Stimulated activated CD4-positive, alpha-beta T cell treated with anti-CD3 and anti-CD28 coated beads, Interleukin-4, amount 100 ng/mL, for 48 hours (primary cell): ENCODE measurements around the gene PKD1.

Source experiments
- DNase-seq, 2 donors: peaks; one replicate each; pipeline ENCODE4 v3.0.0-alpha.2; 2020; ENCODE audit warnings: low read depth in 2 of 2

PKD1 gene

DNA sequence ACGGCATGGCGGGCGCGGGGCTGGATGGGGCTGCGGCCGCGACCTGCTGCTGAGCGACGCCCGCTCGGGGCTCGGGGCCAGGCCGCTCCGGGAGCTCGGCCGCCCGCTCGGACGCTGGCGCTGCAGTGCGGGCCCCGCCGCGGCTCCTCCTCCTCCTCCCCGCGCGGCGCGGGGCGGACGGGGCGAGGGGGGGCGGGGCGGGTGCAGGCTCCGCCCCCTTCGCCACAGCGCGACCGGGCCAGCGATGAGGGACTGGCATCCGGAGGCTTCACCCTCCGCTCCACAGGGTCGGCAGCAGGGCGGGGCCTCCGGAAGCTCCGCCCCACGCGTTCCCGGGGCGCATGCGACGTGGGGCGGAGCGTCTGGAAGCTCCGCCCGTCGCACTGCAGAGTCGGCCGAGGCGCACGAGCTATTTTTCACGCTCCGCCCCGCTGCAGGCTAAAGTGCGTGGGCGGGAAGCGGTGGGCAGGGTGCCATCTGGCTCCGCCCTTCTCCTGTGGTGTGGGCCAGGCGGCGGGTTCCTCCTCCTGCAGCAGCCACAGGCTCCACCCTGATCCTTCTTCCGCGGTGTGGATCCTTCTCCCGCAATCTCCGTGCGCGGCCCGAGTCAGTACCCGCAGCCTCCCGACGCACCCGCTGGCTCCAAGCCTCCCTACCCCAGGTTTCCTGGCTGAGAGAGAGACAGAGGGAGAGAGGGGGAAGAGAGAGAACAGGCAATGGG is at the start of gene PKD1:
Gene PKD1 (minus strand): TSS at position 129 of the 721 bp plus-strand sequence. CDS start 209 bp downstream, outside the sequence.
- DNase-seq: peak; percentile 98 to 99

DNA sequence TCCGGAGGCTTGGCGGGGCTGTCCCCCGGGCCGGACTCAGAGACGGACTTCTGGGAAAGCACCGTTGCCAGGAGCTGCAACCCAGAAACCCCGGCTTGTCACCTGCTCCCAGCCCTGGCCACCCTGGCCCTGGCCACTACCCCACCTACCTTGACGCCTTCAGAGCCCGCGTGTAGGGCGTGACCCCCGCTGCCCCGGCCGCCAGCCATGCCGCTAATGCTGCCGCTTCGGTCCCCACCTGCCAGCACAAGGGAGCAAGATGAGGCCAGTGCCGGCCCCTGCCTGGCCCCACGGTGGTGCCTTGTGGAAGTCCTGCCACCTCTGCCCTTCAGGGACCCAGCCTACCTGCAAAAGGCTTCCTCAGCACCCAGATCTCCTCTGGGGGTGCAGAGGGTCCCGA is 49.3 kb upstream of the PKD1 start:
- DNase-seq: no peak

GRCh38 chr16:2184346-2184745 is 48.6 kb upstream of the PKD1 start:
- DNase-seq: no peak

DNA sequence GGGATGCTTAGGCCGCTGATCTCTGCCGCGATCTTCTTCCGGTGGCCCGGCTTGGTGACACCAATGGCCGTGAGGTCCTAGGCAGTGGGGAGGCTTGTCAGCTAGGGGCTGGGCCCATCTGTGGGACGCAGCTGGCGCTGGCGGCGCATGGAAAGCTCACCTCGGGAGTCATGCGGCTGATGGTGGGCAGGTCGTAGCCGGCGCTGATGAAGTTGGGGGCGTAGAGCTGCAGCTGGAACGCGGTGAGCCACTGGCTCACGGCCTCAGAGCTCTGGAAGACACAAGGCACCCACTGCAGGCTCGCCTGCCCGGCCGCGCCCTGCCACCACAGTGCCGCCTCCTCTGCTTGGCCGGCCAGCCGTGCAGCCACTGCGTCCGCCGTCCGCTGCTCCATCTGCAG is 48.0 kb upstream of the PKD1 start:
- DNase-seq: no peak

DNA sequence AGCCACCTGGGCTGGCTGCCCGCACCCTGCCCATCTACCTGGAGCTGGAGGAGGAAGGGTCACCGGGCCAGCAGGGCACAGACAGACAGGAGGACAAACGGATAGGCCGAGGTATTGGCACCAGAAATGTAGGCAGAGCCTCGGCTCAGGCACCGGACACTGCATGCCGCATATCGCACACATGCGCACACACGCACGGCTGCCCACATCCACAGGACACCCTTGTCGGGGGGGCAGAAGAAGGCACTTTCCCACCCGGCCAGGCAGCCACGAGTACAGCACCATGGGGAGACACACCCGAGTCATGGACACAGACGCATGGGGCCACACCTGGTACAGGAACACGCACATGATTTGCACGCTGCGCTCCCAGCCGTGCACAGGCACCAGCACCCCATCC is 46.3 kb upstream of the PKD1 start:
- DNase-seq: no peak

GRCh38 chr16:2180962-2181923 is 45.5 kb upstream of the PKD1 start:
- no peak for DNase-seq

DNA sequence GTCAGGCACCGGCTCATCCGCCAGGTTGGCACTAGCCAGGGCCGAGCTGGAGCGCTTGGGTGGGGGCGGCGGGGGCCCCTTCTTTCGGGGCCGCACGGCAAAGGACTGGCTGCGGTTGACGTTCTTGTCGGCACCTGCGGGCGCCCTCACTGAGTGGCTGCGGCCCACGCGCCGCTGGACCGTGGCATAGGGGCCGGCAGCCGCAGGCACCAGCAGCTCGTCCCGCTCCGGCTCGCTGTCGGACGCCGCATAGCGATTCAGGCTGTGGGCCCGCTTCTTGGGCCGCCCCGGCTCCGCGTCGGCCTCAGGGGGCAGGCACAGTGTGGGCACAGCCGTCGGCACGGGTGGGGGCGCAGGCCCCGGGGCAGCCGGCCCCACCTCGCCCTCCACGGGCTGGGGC is 44.8 kb upstream of the PKD1 start:
- no peak for DNase-seq

DNA sequence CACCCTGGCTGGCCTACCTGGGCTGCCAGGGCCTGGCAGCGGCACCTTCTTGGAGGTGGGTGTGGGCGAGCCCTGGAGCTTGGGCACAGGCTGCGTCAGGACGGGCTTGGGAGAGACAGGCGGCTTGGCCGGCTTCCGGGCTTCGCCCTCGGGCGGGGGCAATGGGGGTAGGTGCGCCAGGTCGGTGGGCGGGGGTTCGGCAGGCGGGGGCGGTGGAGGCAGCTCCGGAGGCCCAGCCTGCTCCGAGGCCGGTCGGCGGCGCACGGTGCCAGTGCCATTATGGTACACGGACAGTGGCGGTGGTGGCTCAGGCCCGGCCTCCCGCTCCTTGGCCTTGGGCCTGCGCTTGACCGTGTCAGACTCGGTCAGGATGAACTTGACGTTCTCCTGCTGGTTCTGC is 43.9 kb upstream of the PKD1 start:
- DNase-seq: no peak

GRCh38 chr16:2179107-2179501 is 43.4 kb upstream of the PKD1 start:
- DNase-seq: no peak

- DNase-seq: peak in 1 of 2 donors; percentile 44
Observed at GRCh38 chr16:2178321-2179106, 42.8 kb upstream of the PKD1 start.

GRCh38 chr16:2177561-2177960 is 41.9 kb upstream of the PKD1 start:
- DNase-seq: no peak

GRCh38 chr16:2177101-2177500 is 41.4 kb upstream of the PKD1 start:
- no peak for DNase-seq

GRCh38 chr16:2176047-2176446 is 40.3 kb upstream of the PKD1 start:
- DNase-seq: no peak

GRCh38 chr16:2175454-2175853 is 39.8 kb upstream of the PKD1 start:
- DNase-seq: no peak

DNA sequence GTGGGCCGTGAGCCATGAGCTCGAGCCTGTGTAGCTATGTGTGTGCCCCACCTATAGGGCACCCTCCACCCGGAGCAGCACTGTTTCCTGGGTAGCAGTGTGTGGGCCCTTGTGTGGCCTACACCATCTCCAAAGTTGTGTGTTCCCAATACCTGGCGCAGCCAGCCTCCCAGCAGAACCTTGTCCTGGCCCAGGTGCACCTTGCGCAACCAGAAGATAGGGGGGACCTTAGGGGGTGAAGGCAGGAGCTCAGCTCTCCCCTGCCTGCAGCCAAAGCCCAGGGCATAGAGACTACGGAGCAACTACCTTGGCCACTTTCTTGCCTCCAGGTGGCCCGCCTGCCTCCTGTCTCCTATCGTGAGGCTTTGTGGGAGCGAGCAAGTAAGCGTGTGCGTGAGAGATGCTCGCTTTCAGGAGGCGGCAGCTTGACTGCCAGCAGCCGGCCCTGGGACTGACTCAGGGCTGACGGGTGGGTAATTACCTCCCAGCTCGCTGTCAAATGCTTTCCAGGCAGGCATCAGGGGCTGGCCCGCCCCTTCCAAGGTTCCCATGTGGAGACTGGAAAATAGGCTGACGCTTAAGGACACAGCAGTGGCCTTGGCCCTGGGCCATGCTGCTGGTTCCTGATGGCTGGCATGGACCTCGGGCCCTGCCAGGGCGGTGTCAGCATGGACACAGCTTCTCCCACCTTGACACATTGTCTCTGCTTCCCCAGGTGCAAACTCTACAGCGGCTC is 38.9 kb upstream of the PKD1 start:
- no peak for DNase-seq

DNA sequence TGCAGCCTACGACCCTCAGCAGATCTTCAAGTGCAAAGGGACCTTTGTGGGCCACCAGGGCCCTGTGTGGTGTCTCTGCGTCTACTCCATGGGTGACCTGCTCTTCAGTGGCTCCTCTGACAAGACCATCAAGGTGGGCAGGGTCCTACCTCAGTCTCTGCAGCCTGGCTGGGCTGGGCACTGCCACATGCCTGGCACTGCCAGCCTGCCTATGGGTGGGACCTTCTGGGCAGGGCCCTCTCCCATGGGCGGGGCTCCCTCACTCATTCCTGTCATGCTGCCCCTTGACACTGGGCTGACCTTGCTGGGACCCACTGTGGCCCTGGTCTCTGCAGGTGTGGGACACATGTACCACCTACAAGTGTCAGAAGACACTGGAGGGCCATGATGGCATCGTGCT is 38.2 kb upstream of the PKD1 start:
- DNase-seq: no peak

DNA sequence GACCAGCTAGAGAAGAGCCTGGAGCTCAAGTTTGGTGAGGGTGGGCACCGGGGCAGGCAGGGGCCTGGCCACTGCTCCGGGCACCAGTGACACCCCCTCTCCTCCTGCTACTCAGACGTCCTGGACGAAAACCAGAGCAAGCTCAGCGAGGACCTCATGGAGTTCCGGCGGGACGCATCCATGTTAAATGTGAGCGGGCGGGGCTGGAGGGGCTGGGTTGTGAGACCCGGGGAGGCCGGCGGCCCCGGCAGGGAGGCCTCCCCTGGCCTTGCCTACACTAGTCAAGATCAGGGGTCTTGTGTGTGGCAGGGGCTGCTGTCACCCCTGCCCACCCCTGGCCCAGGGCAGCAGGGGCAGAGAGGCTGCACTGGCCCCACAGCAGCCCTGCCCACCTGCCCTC is 37.7 kb upstream of the PKD1 start:
- no peak for DNase-seq

GRCh38 chr16:2172688-2173335 is 37.1 kb upstream of the PKD1 start:
- no peak for DNase-seq

DNA sequence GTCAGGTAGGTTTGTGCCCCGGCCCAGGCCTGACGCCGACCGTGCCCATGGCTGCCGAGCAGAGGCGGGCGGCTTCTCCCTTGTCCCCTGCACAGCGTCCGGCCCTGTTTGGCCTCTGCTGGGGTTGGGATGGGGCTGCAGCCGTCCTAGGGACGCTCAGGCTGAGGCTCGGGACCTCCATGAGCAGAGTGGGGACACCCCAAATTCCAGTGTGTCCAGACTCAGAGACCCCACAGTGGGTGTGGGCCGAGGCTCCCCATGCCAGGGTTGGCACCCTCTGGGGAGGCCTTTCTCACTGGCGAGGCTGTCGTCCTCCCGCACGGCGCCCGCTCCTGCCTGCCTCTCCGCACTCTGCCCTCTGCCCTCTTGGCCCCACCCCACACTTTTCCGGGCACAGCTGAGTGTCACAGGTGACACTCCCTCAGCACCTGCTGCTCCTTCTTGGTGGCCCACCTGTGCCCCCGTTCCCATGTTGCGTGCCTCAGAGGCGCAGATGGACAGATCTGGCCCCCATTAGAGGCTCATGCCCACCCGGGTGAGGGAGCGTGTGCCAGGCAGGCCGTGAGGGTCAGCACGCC is 36.0 kb upstream of the PKD1 start:
- DNase-seq: no peak

- DNase-seq: no peak
Observed at GRCh38 chr16:2170587-2171435, 35.1 kb upstream of the PKD1 start.
